Esophagus (tissue), 2 donors: ENCODE results near the gene DUSP2. TPM values are rescaled to one million over a fixed set of nuclear protein-coding genes. Genes with fewer than 3 reads are reported as not detected.

Experiments
- H3K27ac ChIP-seq, 2 donors: one replicate each; pipeline ENCODE4 v1.5.1; 2013; ENCODE audit warnings: low read depth in 2 of 2, mild to moderate bottlenecking in 2 of 2, inconsistent platforms in 1 of 2, low read length in 1 of 2, moderate library complexity in 1 of 2
- H3K27me3 ChIP-seq, 2 donors: one replicate each; pipeline ENCODE4 v1.6.1; 2013; ENCODE audit warnings: low read length in 2 of 2, control low read depth in 1 of 2, mild to moderate bottlenecking in 1 of 2; ENCODE audit not compliant: insufficient read depth in 2 of 2, control insufficient read depth in 1 of 2
- H3K36me3 ChIP-seq, 2 donors: one replicate each; pipeline ENCODE4 v1.6.1; 2013; ENCODE audit warnings: low read length in 1 of 2; ENCODE audit not compliant: control insufficient read depth in 2 of 2, insufficient read depth in 2 of 2
- H3K4me1 ChIP-seq, 2 donors: one replicate each; pipeline ENCODE4 v1.6.1; 2013; ENCODE audit warnings: low read length in 1 of 2; ENCODE audit not compliant: control insufficient read depth in 2 of 2, insufficient read depth in 2 of 2
- H3K4me3 ChIP-seq, 2 donors: one replicate each; pipeline ENCODE4 v1.5.1; 2013; ENCODE audit warnings: low read length in 2 of 2, mild to moderate bottlenecking in 2 of 2, low read depth in 1 of 2, moderate library complexity in 1 of 2
- H3K9me3 ChIP-seq, 2 donors: one replicate each; pipeline ENCODE4 v1.6.1; 2013; ENCODE audit warnings: mild to moderate bottlenecking in 2 of 2, low read depth in 1 of 2, low read length in 1 of 2, moderate library complexity in 1 of 2; ENCODE audit not compliant: control insufficient read depth in 2 of 2, insufficient read depth in 1 of 2
- WGBS, 2 donors: extraction: QIAGEN DNeasy Blood & Tissue Kit; methylation state at CpG; one replicate each; pipeline ENCODE4 v1.1.7; 2013; 5-methylcytosine and 5-hydroxymethylcytosine counted together
- polyA plus RNA-seq, 2 donors: library from polyadenylated mRNA; stranded (reverse); fragments of 200-250 nt; gene quantifications; one replicate each; pipeline ENCODE4 v1.2.3, GENCODE V29; 2013
- donor health status: healthy with polysubstance abuse.
- donor health status: Bipolar disorder and iron deficiency.

The DUSP2 gene
- polyA plus RNA-seq, 2 donors: 2.8 to 3.2 TPM

- H3K36me3 ChIP-seq: no peaks in the 10 kb centered on the region
- no peaks in the 10 kb centered on the region for H3K9me3 ChIP-seq
- no peak overlapping the region for H3K27ac ChIP-seq
- H3K27me3 ChIP-seq: no peaks in the 10 kb centered on the region
- 83% methylated on average over 9 of the region's 9 CpGs for WGBS, 2 donors
- no peak overlapping the region for H3K4me3 ChIP-seq
- H3K4me1 ChIP-seq: peaks cover 0 to 11% of the 10 kb centered on the region in 2 donors
Observed at GRCh38 chr2:96135171-96135570, 10.1 kb downstream of the DUSP2 start.

- Histone ChIP-seq H3K4me3 (no peak overlapping the region), H3K9me3 (no peaks in the 10 kb centered on the region), H3K36me3 (no peaks in the 10 kb centered on the region), H3K27ac (no peak overlapping the region), H3K4me1 (peaks cover 0 to 11% of the 10 kb centered on the region in 2 donors), H3K27me3 (no peaks in the 10 kb centered on the region)
- 86 to 92% methylated on average over 11 of the region's 11 CpGs for whole genome bisulfite sequencing, 2 donors
Observed at GRCh38 chr2:96134421-96134820, 10.8 kb downstream of the DUSP2 start.

DNA sequence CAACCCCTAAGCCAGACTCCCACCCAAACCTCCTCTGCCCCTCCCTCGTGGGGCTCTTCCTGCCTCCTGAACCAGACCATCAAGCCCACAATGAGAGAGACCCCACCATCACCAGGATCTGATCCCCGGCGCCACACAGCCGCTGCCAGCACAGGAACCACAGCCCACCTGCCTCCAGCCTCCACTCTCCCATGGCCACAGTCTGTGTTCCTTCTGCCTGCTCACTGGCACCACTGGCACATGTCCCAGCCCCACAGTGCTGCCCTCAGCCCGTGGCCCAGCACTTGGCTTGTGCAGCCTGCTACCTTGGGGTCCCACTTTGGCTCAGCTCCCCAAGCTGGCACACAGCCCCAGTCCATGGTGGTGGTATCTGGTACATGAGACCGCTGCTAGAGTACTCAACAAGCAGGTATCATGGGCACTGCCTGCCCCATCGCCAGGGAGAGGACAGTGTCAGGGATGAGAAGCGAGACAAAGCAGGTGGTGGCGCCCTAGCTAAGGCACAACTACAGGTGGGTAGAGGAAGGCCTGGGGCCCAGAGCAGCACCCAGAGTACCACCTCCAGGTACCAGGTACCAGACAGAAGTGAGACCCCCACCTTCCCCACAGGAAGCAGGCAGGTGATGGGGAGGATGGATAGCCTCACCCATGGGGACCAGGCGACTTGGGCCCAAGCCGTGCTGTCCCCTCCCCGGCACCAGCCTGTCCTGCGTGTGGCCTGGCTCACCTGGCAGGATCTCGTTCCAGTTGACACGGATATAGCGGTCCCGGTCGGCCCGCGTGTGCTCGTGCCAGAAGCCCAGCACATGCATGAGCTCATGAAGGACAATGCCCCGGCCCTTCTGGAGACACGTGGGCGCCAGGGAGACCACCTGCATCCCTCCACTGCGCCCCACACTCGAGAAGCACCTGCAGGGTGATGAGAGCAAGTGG is 13.2 kb downstream of the DUSP2 start:
- Histone ChIP-seq H3K4me3 (no peak overlapping the region), H3K27ac (no peak overlapping the region)

GRCh38 chr2:96131152-96131812 is 14.0 kb downstream of the DUSP2 start:
- no peaks in the 10 kb centered on the region for H3K9me3 ChIP-seq
- no peak overlapping the region for H3K4me3 ChIP-seq
- 71 to 79% methylated on average over 10 of the region's 10 CpGs for WGBS, 2 donors
- no peaks in the 10 kb centered on the region for H3K27me3 ChIP-seq
- peaks cover 0 to 3% of the 10 kb centered on the region in 2 donors for H3K4me1 ChIP-seq
- H3K36me3 ChIP-seq: no peaks in the 10 kb centered on the region
- no peak overlapping the region for H3K27ac ChIP-seq

More for the DNA sequence above, 13.2 kb downstream of the DUSP2 start:
- no peaks in the 10 kb centered on the region for H3K9me3 ChIP-seq
- no peaks in the 10 kb centered on the region for H3K36me3 ChIP-seq
- no peaks in the 10 kb centered on the region for H3K27me3 ChIP-seq
- 92% methylated on average over 24 to 26 of the region's 26 CpGs for WGBS, 2 donors
- peaks cover 0 to 3% of the 10 kb centered on the region in 2 donors for H3K4me1 ChIP-seq

- Histone ChIP-seq H3K27me3 (no peaks in the 10 kb centered on the region), H3K27ac (no peak overlapping the region), H3K4me1 (peaks cover 0 to 3% of the 10 kb centered on the region in 2 donors), H3K36me3 (no peaks in the 10 kb centered on the region), H3K9me3 (no peaks in the 10 kb centered on the region), H3K4me3 (no peak overlapping the region)
- 94 to 95% methylated on average over 4 of the region's 4 CpGs for WGBS, 2 donors
Observed at GRCh38 chr2:96130483-96130882, 14.8 kb downstream of the DUSP2 start.

GRCh38 chr2:96129528-96130120 is 15.6 kb downstream of the DUSP2 start:
- Histone ChIP-seq H3K9me3 (no peaks in the 10 kb centered on the region), H3K27ac (no peak overlapping the region), H3K4me1 (peaks cover 0 to 3% of the 10 kb centered on the region in 2 donors), H3K36me3 (no peaks in the 10 kb centered on the region), H3K4me3 (no peak overlapping the region), H3K27me3 (no peaks in the 10 kb centered on the region)
- 87% methylated on average over 16 of the region's 16 CpGs for WGBS, 2 donors

- Histone ChIP-seq H3K4me3 (no peak overlapping the region), H3K27ac (no peak overlapping the region)
- WGBS, 2 donors: 82 to 86% methylated on average over 6 of the region's 6 CpGs
Observed at GRCh38 chr2:96128456-96128855, 16.8 kb downstream of the DUSP2 start.

DNA sequence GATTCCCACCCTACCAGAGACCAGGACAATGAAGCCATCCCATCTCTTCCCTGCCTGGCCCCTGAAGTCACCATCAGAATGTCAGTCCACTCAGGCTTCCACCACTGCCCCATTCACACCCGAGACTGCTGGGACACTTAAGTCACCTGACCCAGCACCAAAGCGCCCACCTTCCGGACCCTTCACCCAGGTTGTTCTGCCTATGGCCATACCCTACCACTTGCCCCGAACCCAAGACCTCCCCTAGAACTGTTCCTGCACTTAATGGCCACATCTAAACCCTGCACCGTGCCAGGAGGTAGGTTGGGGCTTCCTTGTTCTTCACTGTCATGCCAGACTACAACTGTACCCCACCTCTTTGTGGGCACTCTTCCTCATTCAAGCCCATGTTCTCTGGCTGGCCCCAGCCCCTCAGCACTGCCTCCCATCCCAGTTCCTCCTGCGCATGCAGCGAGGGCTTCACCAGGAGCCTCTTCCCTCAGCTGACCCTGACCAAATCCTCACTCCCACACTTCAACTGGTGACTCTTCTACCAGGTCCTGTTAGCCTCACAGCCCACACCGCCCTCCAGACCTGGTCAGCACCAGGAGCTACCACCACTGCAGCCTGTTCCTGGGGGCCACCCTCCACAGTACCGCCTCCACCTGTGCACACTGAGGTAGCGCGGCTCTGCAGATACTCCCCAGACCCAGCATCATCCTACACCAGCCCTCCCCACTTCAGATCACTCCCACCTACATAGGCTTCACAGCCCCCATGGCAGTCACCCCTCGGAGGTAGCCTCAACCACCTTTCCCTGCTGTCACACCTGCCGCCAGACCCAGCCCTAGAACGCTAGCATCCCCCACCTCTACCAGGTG is 20.6 kb downstream of the DUSP2 start:
- Histone ChIP-seq H3K9me3 (peaks cover 0 to 3% of the 10 kb centered on the region in 2 donors), H3K4me3 (no peak overlapping the region), H3K4me1 (no peaks in the 10 kb centered on the region), H3K36me3 (no peaks in the 10 kb centered on the region), H3K27me3 (no peaks in the 10 kb centered on the region), H3K27ac (no peak overlapping the region)
- WGBS, 2 donors: 91 to 96% methylated on average over 14 of the region's 14 CpGs

More at GRCh38 chr2:96128456-96128855, 16.8 kb downstream of the DUSP2 start:
- Histone ChIP-seq H3K9me3 (no peaks in the 10 kb centered on the region), H3K27me3 (no peaks in the 10 kb centered on the region), H3K4me1 (peaks cover 0 to 3% of the 10 kb centered on the region in 2 donors), H3K36me3 (no peaks in the 10 kb centered on the region)

- Histone ChIP-seq H3K4me1 (no peaks in the 10 kb centered on the region), H3K27ac (no peak overlapping the region), H3K27me3 (no peaks in the 10 kb centered on the region), H3K9me3 (peaks cover 0 to 3% of the 10 kb centered on the region in 2 donors), H3K4me3 (no peak overlapping the region), H3K36me3 (no peaks in the 10 kb centered on the region)
- WGBS, 2 donors: 94 to 97% methylated on average over 11 of the region's 11 CpGs
Observed at GRCh38 chr2:96123936-96124335, 21.3 kb downstream of the DUSP2 start.
